NCI-H510A (cell line): ENCODE measurements around the gene GDF10.

Experiments
- DNase-seq: peaks from one replicate; lab custom pipeline; 2025; lab: John Stamatoyannopoulos, UW

The GDF10 gene

DNA sequence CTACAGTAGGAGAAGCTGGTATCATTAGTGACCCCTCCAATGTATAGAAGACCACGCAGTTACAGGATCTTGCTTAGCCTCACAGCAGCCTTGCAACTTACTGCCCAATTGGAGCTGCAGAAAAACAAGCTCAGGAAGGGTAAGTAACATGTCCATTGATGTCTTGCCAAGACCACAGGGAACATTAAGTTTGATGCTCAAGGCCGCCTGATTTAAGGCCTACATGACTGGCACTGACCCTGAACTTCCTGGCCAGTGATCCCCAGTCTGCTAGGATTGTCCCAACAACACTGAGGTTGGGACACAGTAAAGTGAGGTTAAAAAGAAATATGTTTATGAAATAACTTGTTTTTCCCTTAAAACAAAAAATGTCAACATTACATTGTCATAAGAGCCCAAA, 15.4 kb downstream of the GDF10 start:
- DNase-seq = no peak

DNA sequence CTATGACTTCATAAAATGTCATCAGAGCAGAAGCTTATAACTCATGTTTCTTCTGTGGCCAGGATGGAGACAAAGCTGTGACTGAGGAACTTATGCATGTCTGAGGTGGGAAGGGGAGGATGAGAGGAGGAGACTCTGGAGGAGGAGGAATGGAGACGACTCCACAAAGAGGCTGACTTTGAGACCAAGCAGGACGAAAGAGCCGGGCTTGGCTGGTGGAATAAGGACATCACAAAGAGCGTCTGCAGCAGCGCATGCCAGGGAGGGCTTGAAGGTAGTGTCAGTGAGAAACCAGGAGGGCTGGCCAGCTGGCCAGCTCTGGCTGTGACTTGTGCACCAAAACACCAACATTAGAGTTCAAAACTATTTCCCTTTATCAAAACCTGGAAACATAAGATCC, 16.1 kb downstream of the GDF10 start:
- no peak for DNase-seq

DNA sequence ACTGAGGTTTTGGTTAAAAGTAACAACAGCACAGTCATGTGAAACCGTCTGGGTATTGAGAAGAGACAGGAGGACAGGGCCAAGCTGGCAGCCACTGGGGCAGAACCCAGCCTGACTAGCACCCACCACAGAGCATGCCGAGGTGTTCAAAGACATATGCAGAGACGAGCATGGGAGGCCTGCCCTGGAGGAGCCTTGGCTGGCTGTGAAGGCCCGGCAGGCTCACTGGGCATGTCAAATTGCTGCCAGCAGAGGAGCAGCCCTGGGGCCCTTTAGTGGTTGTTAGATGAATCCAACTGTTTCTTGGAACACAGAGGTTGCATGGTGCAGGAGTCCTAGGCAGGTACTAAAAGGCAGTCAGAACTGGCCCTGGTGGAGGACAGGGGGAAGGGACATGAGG, 17.3 kb downstream of the GDF10 start:
- DNase-seq = no peak

DNA sequence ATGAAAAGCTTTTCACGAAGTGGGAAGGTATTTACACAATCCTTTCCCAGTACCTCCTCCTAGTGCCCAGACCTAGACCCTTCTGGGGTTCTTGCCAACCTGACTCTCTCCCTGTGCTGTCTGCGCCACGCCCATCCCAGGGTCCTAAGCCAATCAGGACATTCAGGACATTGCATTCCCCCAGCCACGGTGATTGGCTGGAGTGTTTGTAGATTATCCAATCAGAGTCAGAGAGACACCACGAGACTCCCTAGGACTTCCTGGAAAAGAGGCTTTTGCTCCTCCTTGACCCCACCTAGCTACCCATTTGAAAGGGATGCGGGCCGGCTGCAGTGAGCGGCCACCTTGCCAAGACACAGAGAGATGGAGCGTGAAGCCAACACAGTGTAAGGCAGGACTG, 18.7 kb downstream of the GDF10 start:
- DNase-seq = no peak

DNA sequence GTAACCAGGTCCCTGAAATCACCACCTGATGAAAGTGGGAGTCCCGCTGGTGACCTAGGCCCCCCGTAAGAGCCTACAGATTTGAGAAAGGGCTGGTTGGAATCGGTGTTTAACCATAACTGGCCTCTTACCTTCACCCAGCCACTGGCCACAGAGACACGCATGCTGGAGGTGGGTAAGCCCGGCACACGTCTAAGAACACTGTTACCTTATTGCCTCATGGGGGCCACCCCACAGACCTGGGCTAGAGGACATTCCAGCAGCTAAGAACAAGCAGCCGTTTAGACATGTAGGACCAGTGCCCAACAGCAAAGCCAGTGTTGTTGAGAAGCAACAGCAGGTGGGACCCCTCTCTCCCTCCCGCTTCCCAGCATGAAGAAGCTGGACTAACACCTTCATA, 19.8 kb downstream of the GDF10 start:
- DNase-seq = no peak

DNA sequence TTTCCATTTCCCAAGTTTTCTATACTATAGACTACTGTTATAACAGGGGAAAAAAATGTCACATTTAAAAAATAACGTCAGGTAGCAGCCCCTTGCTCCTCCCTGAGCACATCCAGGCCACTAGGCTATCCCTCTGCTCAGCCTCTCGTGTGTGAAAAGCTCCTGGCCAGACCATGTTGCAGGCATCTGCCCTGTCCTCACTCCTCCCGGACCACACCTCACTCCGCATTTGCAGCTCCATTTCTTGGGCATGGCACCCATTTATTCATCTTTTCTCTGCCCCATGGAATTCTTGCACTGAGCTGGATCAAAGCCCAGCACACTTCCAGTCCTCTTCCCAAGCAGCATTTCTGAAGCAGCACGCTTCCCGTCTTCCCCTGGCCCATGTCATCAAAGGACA, 20.8 kb downstream of the GDF10 start:
- no peak for DNase-seq

DNA sequence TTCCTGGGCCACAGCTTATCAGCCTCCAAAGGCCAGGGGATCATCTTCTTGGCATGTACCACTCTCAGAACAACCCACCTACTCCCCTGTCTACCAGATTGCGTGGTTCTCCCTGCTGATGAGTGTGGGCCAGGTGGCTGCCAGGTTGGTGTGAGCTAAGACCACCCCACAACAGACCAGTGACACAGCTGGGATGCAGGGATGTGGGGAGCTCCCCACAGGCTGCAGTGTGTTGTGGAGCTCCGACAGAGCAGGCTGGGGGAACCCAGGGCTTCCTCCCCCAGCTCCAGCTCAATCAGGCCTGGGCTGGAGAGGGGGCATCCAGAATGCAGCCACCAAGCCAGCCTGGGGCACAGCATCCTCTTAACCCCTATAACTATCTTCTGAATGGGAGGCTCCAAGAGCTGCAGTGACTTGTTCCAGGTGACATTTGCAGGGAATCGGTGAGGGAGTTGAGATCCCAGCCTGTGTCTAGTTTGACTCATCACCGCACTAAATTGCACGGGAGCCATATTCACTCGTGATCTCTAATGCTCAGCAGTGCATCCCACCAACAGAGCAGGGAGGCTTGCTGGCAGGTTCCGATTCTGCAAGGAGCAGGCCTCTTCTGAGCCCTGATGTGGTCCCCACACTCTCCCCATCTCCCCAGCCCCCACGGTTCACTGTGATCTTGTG, 21.7 kb downstream of the GDF10 start:
- no peak for DNase-seq

DNA sequence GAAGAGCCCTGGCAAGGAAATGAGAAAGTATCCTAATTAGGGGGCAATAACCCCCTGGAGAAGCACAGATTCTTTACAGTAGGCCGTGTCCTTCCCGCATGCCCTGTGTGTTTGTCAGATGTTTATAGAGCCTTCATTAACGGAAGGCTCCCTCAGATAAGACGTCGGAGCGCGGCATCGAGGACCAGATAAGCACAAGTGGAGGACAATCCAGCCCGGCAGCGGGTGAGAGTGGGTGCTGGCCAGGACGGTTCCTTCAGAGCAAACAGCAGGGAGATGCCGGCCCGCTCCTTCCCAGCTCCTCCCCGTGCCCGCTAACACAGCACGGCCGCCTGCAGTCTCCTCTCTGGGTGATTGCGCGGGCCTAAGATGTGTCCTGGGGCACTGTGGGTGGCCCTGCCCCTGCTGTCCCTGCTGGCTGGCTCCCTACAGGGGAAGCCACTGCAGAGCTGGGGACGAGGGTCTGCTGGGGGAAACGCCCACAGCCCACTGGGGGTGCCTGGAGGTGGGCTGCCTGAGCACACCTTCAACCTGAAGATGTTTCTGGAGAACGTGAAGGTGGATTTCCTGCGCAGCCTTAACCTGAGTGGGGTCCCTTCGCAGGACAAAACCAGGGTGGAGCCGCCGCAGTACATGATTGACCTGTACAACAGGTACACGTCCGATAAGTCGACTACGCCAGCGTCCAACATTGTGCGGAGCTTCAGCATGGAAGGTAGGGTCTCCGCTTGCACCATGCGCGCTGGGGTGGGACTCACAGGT, 22.5 kb downstream of the GDF10 start, which contains the start of gene GDF2:
Gene GDF2, plus strand, starts transcription at position 155 of the 762 bp plus-strand sequence. Its CDS starts 215 bp downstream, at position 370.
- no peak for DNase-seq

DNA sequence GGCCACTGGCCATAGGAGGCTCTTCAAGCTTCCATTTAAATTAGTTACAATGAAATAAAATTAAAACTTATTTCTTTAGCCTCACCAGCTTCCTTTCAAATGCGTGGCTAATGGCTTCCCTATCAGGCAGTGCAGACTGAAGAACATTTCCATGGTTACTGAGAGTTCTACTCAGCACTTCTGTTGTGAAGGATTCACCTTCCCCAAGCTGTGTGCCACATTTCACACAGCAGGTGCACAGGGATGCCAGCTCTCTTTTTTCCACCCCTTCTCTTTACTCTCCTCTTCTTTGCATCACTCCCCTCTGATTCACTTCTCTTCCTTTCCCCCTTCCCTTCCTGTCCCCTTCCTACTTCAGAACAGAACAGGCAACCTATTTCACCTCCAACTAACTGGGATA, 23.1 kb downstream of the GDF10 start:
- no peak for DNase-seq

DNA sequence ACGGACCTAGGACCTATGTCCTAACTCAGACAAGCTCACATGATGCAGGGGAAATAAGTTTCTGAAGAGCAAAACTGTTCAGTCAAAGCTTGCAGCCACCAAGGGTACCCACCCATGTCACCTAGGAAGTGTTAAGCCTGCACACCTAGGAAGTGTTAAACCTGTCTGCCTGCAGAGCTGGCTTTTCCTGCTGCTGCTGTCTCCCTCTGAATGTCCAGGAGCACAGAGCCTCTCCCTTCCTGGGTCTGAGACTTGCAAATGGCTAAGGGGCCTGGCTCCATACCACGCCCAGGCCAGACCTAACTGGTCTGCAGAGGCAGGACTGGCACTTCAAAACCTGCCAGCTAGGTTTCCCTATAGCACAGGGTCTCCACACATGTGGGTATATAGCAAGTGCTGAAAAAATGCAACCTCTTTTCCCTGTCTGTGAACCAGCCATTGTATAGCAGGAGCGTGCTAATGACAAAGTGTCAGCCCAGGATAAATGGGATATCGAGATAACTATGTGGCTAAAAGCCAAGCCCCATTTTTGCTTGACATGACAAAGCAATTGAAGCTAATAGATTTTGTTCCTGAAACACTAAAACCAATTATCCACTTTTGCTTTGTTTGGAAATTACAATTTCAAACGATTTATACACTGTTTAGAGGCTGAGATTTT, 23.8 kb downstream of the GDF10 start:
- no peak for DNase-seq

DNA sequence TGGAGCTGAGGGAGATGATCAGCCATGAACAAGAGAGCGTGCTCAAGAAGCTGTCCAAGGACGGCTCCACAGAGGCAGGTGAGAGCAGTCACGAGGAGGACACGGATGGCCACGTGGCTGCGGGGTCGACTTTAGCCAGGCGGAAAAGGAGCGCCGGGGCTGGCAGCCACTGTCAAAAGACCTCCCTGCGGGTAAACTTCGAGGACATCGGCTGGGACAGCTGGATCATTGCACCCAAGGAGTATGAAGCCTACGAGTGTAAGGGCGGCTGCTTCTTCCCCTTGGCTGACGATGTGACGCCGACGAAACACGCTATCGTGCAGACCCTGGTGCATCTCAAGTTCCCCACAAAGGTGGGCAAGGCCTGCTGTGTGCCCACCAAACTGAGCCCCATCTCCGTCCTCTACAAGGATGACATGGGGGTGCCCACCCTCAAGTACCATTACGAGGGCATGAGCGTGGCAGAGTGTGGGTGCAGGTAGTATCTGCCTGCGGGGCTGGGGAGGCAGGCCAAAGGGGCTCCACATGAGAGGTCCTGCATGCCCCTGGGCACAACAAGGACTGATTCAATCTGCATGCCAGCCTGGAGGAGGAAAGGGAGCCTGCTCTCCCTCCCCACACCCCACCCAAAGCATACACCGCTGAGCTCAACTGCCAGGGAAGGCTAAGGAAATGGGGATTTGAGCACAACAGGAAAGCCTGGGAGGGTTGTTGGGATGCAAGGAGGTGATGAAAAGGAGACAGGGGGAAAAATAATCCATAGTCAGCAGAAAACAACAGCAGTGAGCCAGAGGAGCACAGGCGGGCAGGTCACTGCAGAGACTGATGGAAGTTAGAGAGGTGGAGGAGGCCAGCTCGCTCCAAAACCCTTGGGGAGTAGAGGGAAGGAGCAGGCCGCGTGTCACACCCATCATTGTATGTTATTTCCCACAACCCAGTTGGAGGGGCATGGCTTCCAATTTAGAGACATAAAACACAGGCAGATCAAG, 25.6 kb downstream of the GDF10 start:
- no peak for DNase-seq

DNA sequence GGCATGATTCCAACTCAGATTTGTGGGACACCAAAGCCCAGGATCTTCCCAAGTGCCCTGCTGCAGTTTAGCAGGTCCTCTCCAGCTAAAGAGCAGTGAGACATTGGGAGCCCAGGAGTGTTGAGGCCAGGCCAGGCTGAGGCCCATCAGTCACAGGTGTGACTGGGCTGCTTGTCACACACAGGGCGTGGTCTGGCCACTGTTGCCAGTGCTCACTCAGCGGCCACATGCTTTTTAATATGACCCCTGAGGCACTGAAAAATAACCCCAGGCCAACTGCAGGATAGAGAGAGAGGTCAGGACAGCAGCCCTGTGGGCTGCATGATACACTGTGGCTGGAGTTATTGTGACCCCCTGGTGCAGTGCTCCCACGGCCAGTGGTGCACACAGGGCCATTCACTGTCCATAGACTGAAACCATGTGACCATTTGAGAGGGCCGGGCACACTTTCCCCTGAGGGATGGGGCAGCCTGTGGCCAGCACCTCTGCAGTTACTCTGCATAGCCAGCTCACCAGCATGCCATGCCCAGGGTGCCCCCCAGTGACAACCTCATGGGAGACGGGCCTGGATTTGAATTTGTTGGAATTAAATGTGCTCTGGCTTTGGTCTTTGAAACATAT, 26.4 kb downstream of the GDF10 start:
- DNase-seq = no peak

DNA sequence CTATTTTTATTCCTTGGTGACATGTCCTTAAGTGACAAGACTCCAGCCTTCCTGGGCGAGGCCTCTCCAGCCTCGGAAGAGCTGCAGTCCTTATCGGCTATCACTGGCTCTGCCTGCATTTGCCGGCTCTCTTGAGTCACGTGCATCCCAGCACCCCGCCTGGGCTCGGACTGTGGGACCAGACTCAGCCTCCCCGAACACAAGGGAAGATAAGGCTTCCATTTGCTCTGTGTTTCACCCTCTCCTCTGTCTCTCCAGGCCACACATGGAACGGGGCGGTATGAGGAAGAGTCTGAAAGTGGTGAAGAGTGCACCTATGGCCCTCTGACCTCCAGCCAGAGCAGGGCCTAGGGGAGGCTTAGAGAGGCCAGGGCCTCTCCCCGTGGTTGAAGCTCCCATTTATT, 26.9 kb downstream of the GDF10 start:
- no peak for DNase-seq

DNA sequence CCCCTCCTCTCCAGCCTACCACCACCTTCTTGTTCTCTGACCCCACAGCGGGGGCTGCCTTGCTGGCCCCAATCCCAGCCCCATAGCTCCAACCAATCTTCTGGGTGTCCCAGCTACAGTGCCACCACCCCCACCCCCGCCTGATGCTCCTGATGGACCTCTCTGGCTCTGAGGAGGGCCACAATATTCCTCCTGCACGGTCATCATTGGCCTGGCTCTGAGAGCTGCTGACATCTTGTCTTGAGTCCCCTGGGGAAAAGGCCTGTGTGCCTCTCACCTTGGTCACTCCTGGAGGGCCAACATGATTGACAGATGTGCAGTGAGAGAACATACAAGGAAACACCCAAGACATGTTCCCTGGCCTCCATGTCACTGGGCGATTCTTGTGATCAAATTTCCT, 29.9 kb downstream of the GDF10 start:
- DNase-seq = no peak

DNA sequence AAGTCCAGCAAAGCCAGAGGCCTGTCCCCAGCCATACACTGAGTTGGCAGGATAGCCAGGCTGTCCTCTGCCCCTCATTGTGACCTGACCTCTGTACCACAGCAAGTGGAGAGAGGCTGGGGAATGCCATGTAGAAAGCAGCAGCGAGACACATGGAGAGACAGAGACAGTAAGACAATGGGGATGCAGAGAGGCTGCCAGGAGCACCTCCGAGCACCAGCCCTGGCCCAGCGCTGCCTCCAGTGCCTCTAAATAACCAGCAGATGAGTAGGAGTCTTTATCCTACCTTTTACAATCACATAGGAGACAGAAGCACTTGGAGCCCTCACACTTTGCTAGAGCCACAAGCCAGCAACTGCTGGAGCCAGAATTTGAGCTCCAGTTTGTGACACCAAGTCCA, 30.4 kb downstream of the GDF10 start:
- DNase-seq = no peak

DNA sequence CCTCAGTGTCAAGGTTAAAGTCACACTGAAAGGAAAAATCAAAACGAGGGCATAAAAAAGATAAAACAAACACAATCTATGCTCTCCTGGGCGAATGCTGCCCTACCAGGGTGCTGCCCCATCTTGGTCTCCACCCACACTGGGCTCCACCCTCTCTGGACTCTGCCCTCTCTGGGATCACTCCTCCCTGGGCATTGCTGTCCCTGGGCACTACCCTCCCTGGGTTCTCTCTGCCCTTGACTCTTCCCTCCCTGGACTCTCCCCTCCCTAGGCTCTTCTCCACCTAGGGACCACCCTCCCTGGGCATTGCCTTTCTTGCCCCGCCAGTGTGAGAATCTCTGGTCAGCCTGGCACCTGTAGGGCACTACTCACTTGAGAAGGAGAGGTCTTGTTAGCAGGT, 30.8 kb downstream of the GDF10 start:
- DNase-seq = no peak

DNA sequence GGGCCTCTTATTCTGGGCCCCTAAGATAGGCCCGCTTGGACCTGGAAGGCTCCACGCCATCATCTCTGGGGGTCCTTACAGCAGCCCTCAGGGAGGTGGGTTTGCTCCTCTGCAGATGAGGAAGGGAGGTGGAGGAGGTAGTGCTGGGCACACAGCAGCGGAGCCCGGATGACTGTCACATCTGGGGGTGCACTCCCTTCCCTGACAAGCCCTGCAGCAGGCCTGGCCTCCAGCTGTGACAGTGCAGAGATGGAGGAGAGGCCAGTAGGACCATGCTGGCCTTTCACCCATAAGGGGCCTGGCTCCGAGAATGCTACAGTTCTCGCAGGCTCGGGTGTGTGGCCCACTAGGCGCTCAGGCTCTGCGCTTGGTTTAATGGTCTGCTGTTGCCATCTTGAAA, 31.5 kb downstream of the GDF10 start:
- DNase-seq = no peak

DNA sequence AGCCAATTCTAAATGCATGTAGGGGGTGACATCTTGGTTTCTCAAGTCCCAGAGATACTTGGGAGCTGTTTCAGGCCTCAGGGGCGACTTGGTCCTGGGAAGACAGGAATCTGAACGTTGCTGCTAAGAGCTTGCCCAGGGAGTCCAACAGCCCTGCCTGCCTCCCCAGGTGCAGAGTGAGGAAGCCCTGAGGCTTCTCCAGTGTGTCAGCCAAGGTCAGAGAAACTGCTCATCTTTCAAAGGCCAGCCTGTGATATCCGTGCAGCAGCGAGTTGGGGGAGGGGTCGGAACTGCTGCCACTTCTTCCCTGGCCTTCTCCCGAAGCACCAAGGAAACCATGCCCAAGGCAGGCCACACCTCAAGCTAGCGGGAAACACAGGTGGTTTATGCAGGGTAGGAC, 32.0 kb downstream of the GDF10 start:
- no peak for DNase-seq

DNA sequence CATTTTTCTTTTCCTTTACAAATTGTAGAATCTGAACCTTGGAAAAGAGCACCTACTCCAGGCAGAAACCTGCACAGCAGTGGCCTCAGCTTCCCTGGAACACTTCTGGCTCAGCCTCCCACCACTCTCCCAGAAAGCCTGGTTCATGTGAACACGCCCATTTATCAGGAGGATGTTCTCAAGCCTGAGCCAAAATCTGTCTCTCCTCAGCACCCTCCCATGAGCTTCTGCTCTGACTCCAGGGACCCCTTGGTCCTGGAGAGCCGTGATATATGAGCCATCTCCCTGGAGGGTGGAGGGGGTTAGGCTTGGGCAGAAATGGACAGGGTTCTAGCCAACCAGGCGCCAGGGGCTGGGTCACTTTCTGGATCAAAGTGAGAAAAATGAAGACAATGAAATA, 32.4 kb downstream of the GDF10 start:
- no peak for DNase-seq

DNA sequence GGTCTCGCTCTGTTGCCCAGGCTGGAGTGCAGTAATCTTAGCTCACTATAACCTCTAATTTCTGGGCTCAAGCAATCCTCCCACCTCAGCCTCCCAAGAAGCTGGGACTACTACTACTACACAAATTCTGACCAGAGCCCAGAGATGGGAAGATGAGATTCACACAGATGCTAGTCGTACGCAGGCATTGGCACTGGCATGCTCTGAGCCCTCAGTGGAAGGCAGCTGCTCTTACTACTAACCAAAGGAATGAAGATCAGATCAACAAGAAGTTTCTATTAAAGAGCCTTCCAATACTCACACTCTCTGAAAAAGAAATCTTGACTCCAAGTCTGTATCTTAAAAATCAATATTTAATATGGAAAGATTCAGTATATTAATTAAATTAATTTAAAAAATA, 32.9 kb downstream of the GDF10 start:
- no peak for DNase-seq

DNA sequence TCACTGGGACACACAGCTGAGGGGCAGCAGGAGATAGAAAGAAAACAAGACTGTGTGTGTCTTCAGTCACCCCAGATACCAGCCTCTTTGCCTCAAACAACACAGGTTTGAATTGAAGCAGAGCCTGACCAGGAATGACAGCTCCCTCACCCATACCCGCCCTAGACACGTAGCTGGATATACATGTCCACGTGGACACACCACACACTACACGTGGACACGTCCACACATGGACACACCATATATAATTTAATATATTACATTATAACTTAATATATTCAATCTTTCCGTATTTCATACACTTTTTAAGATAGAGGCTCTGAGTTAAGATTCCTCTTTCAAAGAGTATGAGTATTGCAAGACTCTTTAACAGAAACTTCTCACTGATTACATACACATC, 33.5 kb downstream of the GDF10 start:
- no peak for DNase-seq
